ENCODE results near the gene DENND1A.

GRCh38 chr9:123776708-123777537 is 153.0 kb downstream of the DENND1A start:
- no peak for TF ChIP-seq NFRKB (IDR thresholded peaks at IDR 0.05)
- no peak for TF ChIP-seq L3MBTL2 (conservative IDR thresholded peaks at IDR 0.05)
- TF ChIP-seq ELF4 (IDR thresholded peaks at IDR 0.05) = no peak
- no peak for TF ChIP-seq SP1 (IDR thresholded peaks at IDR 0.05)
- TF ChIP-seq, protein P1, sequence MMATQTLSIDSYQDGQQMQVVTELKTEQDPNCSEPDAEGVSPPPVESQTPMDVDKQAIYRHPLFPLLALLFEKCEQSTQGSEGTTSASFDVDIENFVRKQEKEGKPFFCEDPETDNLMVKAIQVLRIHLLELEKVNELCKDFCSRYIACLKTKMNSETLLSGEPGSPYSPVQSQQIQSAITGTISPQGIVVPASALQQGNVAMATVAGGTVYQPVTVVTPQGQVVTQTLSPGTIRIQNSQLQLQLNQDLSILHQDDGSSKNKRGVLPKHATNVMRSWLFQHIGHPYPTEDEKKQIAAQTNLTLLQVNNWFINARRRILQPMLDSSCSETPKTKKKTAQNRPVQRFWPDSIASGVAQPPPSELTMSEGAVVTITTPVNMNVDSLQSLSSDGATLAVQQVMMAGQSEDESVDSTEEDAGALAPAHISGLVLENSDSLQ (IDR thresholded peaks at IDR 0.05) = no peak
- no peak for TF ChIP-seq ARNT (IDR thresholded peaks at IDR 0.05)
- TF ChIP-seq HDGF (IDR thresholded peaks at IDR 0.05; ENCODE audit: borderline replicate concordance) = no peak
- TF ChIP-seq BHLHE40 (IDR thresholded peaks at IDR 0.05; ENCODE audit: borderline replicate concordance) = no peak
- TF ChIP-seq LEF1 (IDR thresholded peaks at IDR 0.05; ENCODE audit: borderline replicate concordance) = no peak

Measured in HEK293T (cell line).